Iris pigment epithelial cell (primary cell): ENCODE measurements around the gene NAV1.
A peak's percentile ranks its signal among the peaks of the same experiment; 100 is the strongest.
"Not testable (repeated sequence)": the region's sequence is repeated elsewhere in the genome, so short reads cannot be mapped to it uniquely, and the experiment has no call there.

Experiments
- DNase-seq: peaks from one replicate; pipeline ENCODE4 v3.0.0-alpha.2; 2011; ENCODE audit warnings: low read depth

The NAV1 gene

GRCh38 chr1:201538612-201539551 is at the start of gene NAV1:
TSS of gene NAV1 (plus strand) at chr1:201539127. CDS start at chr1:201622885, 83,758 bp downstream.
- DNase-seq, result peak; percentile 49

- DNase-seq, result no peak
These were observed 49.2 kb upstream of the NAV1 start for GRCh38 chr1:201489643-201490261.

GRCh38 chr1:201490708-201491131 is 48.2 kb upstream of the NAV1 start:
- peak; percentile 40 for DNase-seq

- no peak for DNase-seq
These were observed 46.9 kb upstream of the NAV1 start for GRCh38 chr1:201491896-201492511.

- DNase-seq, result not testable (repeated sequence)
These were observed 45.8 kb upstream of the NAV1 start for GRCh38 chr1:201493026-201493656.

- peak; percentile 84 for DNase-seq
These were observed 44.9 kb upstream of the NAV1 start for GRCh38 chr1:201493757-201494617.

GRCh38 chr1:201495551-201496295 is 43.2 kb upstream of the NAV1 start:
- DNase-seq, result peak; percentile 53

GRCh38 chr1:201496296-201496690 is 42.6 kb upstream of the NAV1 start:
- no peak for DNase-seq

GRCh38 chr1:201497935-201498509 is 40.9 kb upstream of the NAV1 start:
- no peak for DNase-seq

GRCh38 chr1:201498621-201499020 is 40.3 kb upstream of the NAV1 start:
- no peak for DNase-seq

GRCh38 chr1:201499191-201499590 is 39.7 kb upstream of the NAV1 start:
- no peak for DNase-seq

GRCh38 chr1:201499795-201500669 is 38.9 kb upstream of the NAV1 start:
- DNase-seq, result peak; percentile 46

GRCh38 chr1:201500670-201501120 is 38.2 kb upstream of the NAV1 start:
- DNase-seq, result no peak

- peak; percentile 82 for DNase-seq
These were observed 37.8 kb upstream of the NAV1 start for GRCh38 chr1:201501144-201501543.

GRCh38 chr1:201501812-201502510 is 37.0 kb upstream of the NAV1 start:
- DNase-seq, result no peak

GRCh38 chr1:201502511-201502857 is 36.4 kb upstream of the NAV1 start:
- no peak for DNase-seq

GRCh38 chr1:201503397-201504176 is 35.3 kb upstream of the NAV1 start:
- DNase-seq, result peak; percentile 99

- DNase-seq, result no peak
These were observed 34.7 kb upstream of the NAV1 start for GRCh38 chr1:201504179-201504631.
